Measurements from ENCODE around the gene UVRAG. TPM values are rescaled to one million over a fixed set of nuclear protein-coding genes. Genes with fewer than 3 reads are reported as not detected.
"Not testable (repeated sequence)": the region's sequence is repeated elsewhere in the genome, so short reads cannot be mapped to it uniquely, and the experiment has no call there.

The UVRAG gene
- total and polyA plus RNA-seq, 10 donors, result 13.8 to 80.8 (median 42.9) TPM

- H3K9me3 ChIP-seq; H3K27me3 ChIP-seq (replicated peaks in 1 of 7); H3K4me1 ChIP-seq; H3K4me3 ChIP-seq; intact Hi-C loops (cut with DNase I; ENCODE audit: low total_unique reads); DNase-seq; H3K27ac ChIP-seq: not testable (repeated sequence)
- WGBS, 5 donors, result 97 to 99% (median 98%) methylated on average over 13 to 35 of the region's 35 CpGs
- peaks cover 0 to 29% (median 10%) of the 10 kb centered on the region in 6 donors for H3K36me3 ChIP-seq
- peak in 1 of 3 donors; percentile 29 for TF ChIP-seq POLR2AphosphoS5 (IDR thresholded peaks at IDR 0.05)
Observed at GRCh38 chr11:76060475-76061036, 245.5 kb downstream of the UVRAG start.

- H3K27ac ChIP-seq, result no peak overlapping the region
- H3K27me3 ChIP-seq (replicated peaks in 1 of 7), result no peaks in the 10 kb centered on the region
- WGBS, 5 donors, result 80 to 91% (median 85%) methylated on average over 6 of the region's 6 CpGs
- H3K4me1 ChIP-seq, result no peaks in the 10 kb centered on the region
- H3K9me3 ChIP-seq, result no peaks in the 10 kb centered on the region
- H3K4me3 ChIP-seq, result no peak overlapping the region
- DNase-seq, result no peak
- intact Hi-C loops (cut with DNase I; ENCODE audit: low total_unique reads), result no loop called here
- peaks cover 0 to 51% (median 31%) of the 10 kb centered on the region in 6 donors for H3K36me3 ChIP-seq
- TF ChIP-seq POLR2AphosphoS5 (IDR thresholded peaks at IDR 0.05) (no peak), POLR2A (IDR thresholded peaks at IDR 0.05) (no peak)
Observed at GRCh38 chr11:76062733-76063132, 247.7 kb downstream of the UVRAG start.

- H3K9me3 ChIP-seq, result no peaks in the 10 kb centered on the region
- intact Hi-C loops (cut with DNase I; ENCODE audit: low total_unique reads), result no loop called here
- no peak overlapping the region for H3K4me3 ChIP-seq
- no peaks in the 10 kb centered on the region for H3K27me3 ChIP-seq (replicated peaks in 1 of 7)
- DNase-seq, result no peak
- 90 to 96% (median 92%) methylated on average over 3 of the region's 3 CpGs for WGBS, 5 donors
- TF ChIP-seq POLR2AphosphoS5 (IDR thresholded peaks at IDR 0.05) (no peak), CTCF (IDR thresholded peaks at IDR 0.05 in 8 of 11, conservative IDR thresholded peaks at IDR 0.05 in 3 of 11) (no peak), POLR2A (IDR thresholded peaks at IDR 0.05) (no peak)
- no peak overlapping the region for H3K27ac ChIP-seq
- H3K36me3 ChIP-seq, result peaks cover 0 to 66% (median 32%) of the 10 kb centered on the region in 6 donors
- peaks cover 0 to 14% (median 3%) of the 10 kb centered on the region in 6 donors for H3K4me1 ChIP-seq
Observed at GRCh38 chr11:76064192-76064591, 249.2 kb downstream of the UVRAG start.

- Histone ChIP-seq H3K4me1 (peaks cover 0 to 43% (median 11%) of the 10 kb centered on the region in 6 donors), H3K9me3 (no peaks in the 10 kb centered on the region), H3K4me3 (no peak overlapping the region), H3K27ac (no peak overlapping the region), H3K36me3 (peaks cover 0 to 50% (median 24%) of the 10 kb centered on the region in 6 donors), H3K27me3 (replicated peaks in 1 of 7) (no peaks in the 10 kb centered on the region)
- 96 to 98% (median 97%) methylated on average over 2 of the region's 2 CpGs for WGBS, 5 donors
- no peak for DNase-seq
- TF ChIP-seq POLR2A (IDR thresholded peaks at IDR 0.05) (no peak), CTCF (IDR thresholded peaks at IDR 0.05 in 8 of 11, conservative IDR thresholded peaks at IDR 0.05 in 3 of 11) (no peak), POLR2AphosphoS5 (IDR thresholded peaks at IDR 0.05) (no peak)
- intact Hi-C loops (cut with DNase I; ENCODE audit: low total_unique reads), result no loop called here
Observed at GRCh38 chr11:76067099-76067498, 252.1 kb downstream of the UVRAG start.

- no peak for TF ChIP-seq CTCF (IDR thresholded peaks at IDR 0.05 in 8 of 11, conservative IDR thresholded peaks at IDR 0.05 in 3 of 11)
- no peak for TF ChIP-seq POLR2A (IDR thresholded peaks at IDR 0.05)
- no peak for TF ChIP-seq POLR2AphosphoS5 (IDR thresholded peaks at IDR 0.05)
- intact Hi-C loops (cut with DNase I; ENCODE audit: low total_unique reads), result no loop called here
- Histone ChIP-seq H3K4me3 (no peak overlapping the region), H3K27me3 (replicated peaks in 1 of 7) (no peaks in the 10 kb centered on the region), H3K27ac (no peak overlapping the region), H3K36me3 (peaks cover 0 to 48% (median 23%) of the 10 kb centered on the region in 6 donors), H3K9me3 (no peaks in the 10 kb centered on the region), H3K4me1 (peaks cover 0 to 62% (median 19%) of the 10 kb centered on the region in 6 donors)
- DNase-seq, result no peak
Observed at GRCh38 chr11:76069001-76069400, 254.0 kb downstream of the UVRAG start.

Data from spleen (tissue), 11 donors.